ENCODE results near the gene RPN2. TPM values are rescaled to one million over a fixed set of nuclear protein-coding genes. Genes with fewer than 3 reads are reported as not detected.

The RPN2 gene
- total and polyA plus RNA-seq, 10 donors, result 45.7 to 161 (median 129) TPM

- 71 to 97% (median 82%) methylated on average over 7 of the region's 7 CpGs for WGBS, 5 donors
- Histone ChIP-seq H3K4me1 (no peaks in the 10 kb centered on the region), H3K9me3 (no peaks in the 10 kb centered on the region), H3K4me3 (no peak overlapping the region), H3K27ac (no peak overlapping the region), H3K27me3 (replicated peaks in 1 of 7) (no peaks in the 10 kb centered on the region), H3K36me3 (no peaks in the 10 kb centered on the region)
- no peak for DNase-seq
- intact Hi-C loops (cut with DNase I; ENCODE audit: low total_unique reads), result no loop called here
- no peak for TF ChIP-seq POLR2AphosphoS5 (IDR thresholded peaks at IDR 0.05)
- TF ChIP-seq CTCF (IDR thresholded peaks at IDR 0.05 in 8 of 11, conservative IDR thresholded peaks at IDR 0.05 in 3 of 11), result no peak
- TF ChIP-seq POLR2A (IDR thresholded peaks at IDR 0.05), result no peak
Measured at GRCh38 chr20:37152284-37152683, 26.8 kb upstream of the RPN2 start.

- 90 to 95% (median 94%) methylated on average over 6 of the region's 6 CpGs for WGBS, 5 donors
- no peaks in the 10 kb centered on the region for H3K27me3 ChIP-seq (replicated peaks in 1 of 7)
- intact Hi-C loops (cut with DNase I; ENCODE audit: low total_unique reads), result no loop called here
- H3K4me1 ChIP-seq, result no peaks in the 10 kb centered on the region
- DNase-seq, result no peak
- no peak overlapping the region for H3K4me3 ChIP-seq
- H3K9me3 ChIP-seq, result no peaks in the 10 kb centered on the region
- H3K27ac ChIP-seq, result no peak overlapping the region
- no peaks in the 10 kb centered on the region for H3K36me3 ChIP-seq
- no peak for TF ChIP-seq CTCF (IDR thresholded peaks at IDR 0.05 in 8 of 11, conservative IDR thresholded peaks at IDR 0.05 in 3 of 11)
- TF ChIP-seq POLR2A (IDR thresholded peaks at IDR 0.05), result no peak
- no peak for TF ChIP-seq POLR2AphosphoS5 (IDR thresholded peaks at IDR 0.05)
Measured at GRCh38 chr20:37154684-37155298, 24.3 kb upstream of the RPN2 start.

DNA sequence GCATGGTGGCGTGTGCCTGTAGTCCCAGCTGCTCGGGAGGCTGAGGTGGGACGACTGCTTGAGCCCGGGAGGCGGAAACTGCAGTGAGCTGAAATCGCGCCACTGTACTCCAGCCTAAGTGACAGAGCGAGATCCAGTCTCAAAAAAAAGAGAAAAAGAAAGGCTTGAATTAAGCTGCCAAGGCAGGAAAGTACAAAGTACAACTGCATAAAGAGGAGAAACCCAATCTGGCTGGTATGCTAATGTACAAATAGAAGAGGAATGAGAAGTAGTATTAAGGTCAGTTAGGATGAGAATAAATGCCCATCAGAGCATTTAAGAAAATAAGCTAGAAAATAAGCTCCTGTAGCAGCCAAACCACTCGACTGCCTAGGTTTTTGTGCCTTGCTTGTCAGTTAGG is 23.1 kb upstream of the RPN2 start:
- WGBS, 5 donors, result 91 to 99% (median 95%) methylated on average over 9 of the region's 9 CpGs
- Histone ChIP-seq H3K27me3 (replicated peaks in 1 of 7) (no peaks in the 10 kb centered on the region), H3K9me3 (no peaks in the 10 kb centered on the region), H3K4me3 (no peak overlapping the region), H3K4me1 (no peaks in the 10 kb centered on the region), H3K27ac (no peak overlapping the region), H3K36me3 (no peaks in the 10 kb centered on the region)
- no peak for DNase-seq
- no peak for TF ChIP-seq POLR2A (IDR thresholded peaks at IDR 0.05)
- intact Hi-C loops (cut with DNase I; ENCODE audit: low total_unique reads), result no loop called here

- no peak for DNase-seq
- H3K4me3 ChIP-seq, result no peak overlapping the region
- H3K27me3 ChIP-seq (replicated peaks in 1 of 7), result no peaks in the 10 kb centered on the region
- intact Hi-C loops (cut with DNase I; ENCODE audit: low total_unique reads), result no loop called here
- H3K27ac ChIP-seq, result no peak overlapping the region
- no peaks in the 10 kb centered on the region for H3K9me3 ChIP-seq
- WGBS, 5 donors, result 91 to 98% (median 96%) methylated on average over 4 of the region's 4 CpGs
- no peaks in the 10 kb centered on the region for H3K36me3 ChIP-seq
- no peaks in the 10 kb centered on the region for H3K4me1 ChIP-seq
- no peak for TF ChIP-seq CTCF (IDR thresholded peaks at IDR 0.05 in 8 of 11, conservative IDR thresholded peaks at IDR 0.05 in 3 of 11)
- no peak for TF ChIP-seq POLR2A (IDR thresholded peaks at IDR 0.05)
- no peak for TF ChIP-seq POLR2AphosphoS5 (IDR thresholded peaks at IDR 0.05)
Measured at GRCh38 chr20:37158248-37158647, 20.9 kb upstream of the RPN2 start.

GRCh38 chr20:37160683-37161082 is 18.4 kb upstream of the RPN2 start:
- 80 to 94% (median 90%) methylated on average over 9 to 10 of the region's 10 CpGs for WGBS, 5 donors
- Histone ChIP-seq H3K36me3 (no peaks in the 10 kb centered on the region), H3K9me3 (no peaks in the 10 kb centered on the region), H3K27ac (no peak overlapping the region), H3K4me3 (no peak overlapping the region), H3K27me3 (replicated peaks in 1 of 7) (no peaks in the 10 kb centered on the region), H3K4me1 (no peaks in the 10 kb centered on the region)
- intact Hi-C loops (cut with DNase I; ENCODE audit: low total_unique reads), result no loop called here
- TF ChIP-seq CTCF (IDR thresholded peaks at IDR 0.05 in 8 of 11, conservative IDR thresholded peaks at IDR 0.05 in 3 of 11) (no peak), POLR2A (IDR thresholded peaks at IDR 0.05) (no peak), POLR2AphosphoS5 (IDR thresholded peaks at IDR 0.05) (no peak)
- no peak for DNase-seq
